GM23338 (cell line): ENCODE data around the gene NTM. TPM values are rescaled to one million over a fixed set of nuclear protein-coding genes. Genes with fewer than 3 reads are reported as not detected.

Source experiments
- ATAC-seq: fragments of 200-7000 bp; cut with Tn5 transposase; 3 replicates; pipeline ENCODE4 v1.9.1; 2020
- DNase-seq: peaks from one replicate; pipeline ENCODE4 v3.0.0-alpha.2; 2015; ENCODE audit warnings: low spot score
- H2AFZ ChIP-seq: fragments of 200-600 bp; sonication (generic); 2 replicates; pipeline ENCODE4 v1.8.0; 2016; ENCODE audit warnings: antibody characterized with exemption, mild to moderate bottlenecking, moderate library complexity
- H3F3A ChIP-seq: fragments of 200-600 bp; sonication (generic); replicated peaks from 2 replicates; pipeline ENCODE4 v1.8.0; 2017; ENCODE audit warnings: antibody characterized with exemption, mixed run types, low read depth
- H3K27ac ChIP-seq: fragments of 200-600 bp; sonication (generic); 2 replicates; pipeline ENCODE4 v1.6.1; 2016; ENCODE audit warnings: low read depth
- H3K27me3 ChIP-seq: fragments of 200-600 bp; sonication (generic); 2 replicates; pipeline ENCODE4 v1.8.0; 2016; ENCODE audit warnings: mild to moderate bottlenecking, mixed run types, moderate library complexity; ENCODE audit not compliant: insufficient read depth
- H3K36me3 ChIP-seq: fragments of 200-600 bp; sonication (generic); 2 replicates; pipeline ENCODE4 v1.8.0; 2016; ENCODE audit warnings: mild to moderate bottlenecking; ENCODE audit not compliant: insufficient read depth
- H3K4me1 ChIP-seq: fragments of 200-600 bp; sonication (generic); 2 replicates; pipeline ENCODE4 v1.8.0; 2016; ENCODE audit warnings: mild to moderate bottlenecking, moderate library complexity; ENCODE audit not compliant: insufficient read depth
- H3K4me2 ChIP-seq: fragments of 200-600 bp; sonication (generic); 2 replicates; pipeline ENCODE4 v1.7.1; 2017; ENCODE audit warnings: mixed run types
- H3K4me3 ChIP-seq: fragments of 200-600 bp; sonication (generic); 2 replicates; pipeline ENCODE4 v1.6.1; 2016; ENCODE audit warnings: mixed run types
- H3K79me2 ChIP-seq: fragments of 200-600 bp; sonication (generic); replicated peaks from 2 replicates; pipeline ENCODE4 v1.8.0; 2017; ENCODE audit warnings: mild to moderate bottlenecking; ENCODE audit not compliant: insufficient read depth
- H3K9me2 ChIP-seq: fragments of 200-600 bp; sonication (generic); 2 replicates; pipeline ENCODE4 v1.8.0; 2017; ENCODE audit not compliant: insufficient read depth
- H4K20me1 ChIP-seq: fragments of 200-600 bp; sonication (generic); replicated peaks from 2 replicates; pipeline ENCODE4 v1.8.0; 2017; ENCODE audit warnings: mild to moderate bottlenecking; ENCODE audit not compliant: insufficient read depth
- H3K27ac Mint-ChIP-seq: 2 replicates; pipeline ENCODE4 v1.8.0; 2020; ENCODE audit warnings: inconsistent platforms, mild to moderate bottlenecking, moderate library complexity, mixed read lengths
- H3K27me3 Mint-ChIP-seq: 3 replicates; pipeline ENCODE4 v1.8.0; 2022; ENCODE audit warnings: low read depth, mild to moderate bottlenecking, moderate library complexity, mixed read lengths, inconsistent platforms; ENCODE audit not compliant: insufficient read depth, poor library complexity
- H3K36me3 Mint-ChIP-seq: 3 replicates; pipeline ENCODE4 v1.8.0; 2021; ENCODE audit warnings: low read depth, mild to moderate bottlenecking, inconsistent platforms, moderate library complexity, mixed read lengths
- H3K4me1 Mint-ChIP-seq: 3 replicates; pipeline ENCODE4 v1.8.0; 2020; ENCODE audit warnings: mild to moderate bottlenecking, inconsistent platforms, mixed read lengths
- H3K4me3 Mint-ChIP-seq: 3 replicates; pipeline ENCODE4 v1.8.0; 2021; ENCODE audit warnings: moderate library complexity, mild to moderate bottlenecking, inconsistent platforms, mixed read lengths
- H3K9me3 Mint-ChIP-seq: 3 replicates; pipeline ENCODE4 v1.8.0; 2020; ENCODE audit warnings: moderate library complexity, mild to moderate bottlenecking, inconsistent platforms, mixed read lengths
- CREB1 ChIP-seq: fragments of 250-450 bp; sonication (Bioruptor Pico); IDR thresholded peaks from 2 replicates; pipeline ENCODE4 v1.5.0; 2020; ENCODE audit warnings: low read depth, mild to moderate bottlenecking, moderate library complexity
- ETS1 ChIP-seq: IDR thresholded peaks from 2 replicates; pipeline ENCODE4 v1.6.1; 2016; ENCODE audit warnings: antibody characterized with exemption
- EZH2 ChIP-seq: fragments of 200-600 bp; sonication (generic); IDR thresholded peaks from one replicate; pipeline ENCODE4 v1.8.0; 2017; ENCODE audit warnings: antibody characterized with exemption, mild to moderate bottlenecking, low read depth; ENCODE audit not compliant: unreplicated experiment
- EZH2phosphoT487 ChIP-seq: fragments of 200-600 bp; sonication (generic); IDR thresholded peaks from one replicate; pipeline ENCODE4 v1.8.1; 2018; ENCODE audit warnings: antibody characterized with exemption; ENCODE audit not compliant: unreplicated experiment
- NANOG ChIP-seq: IDR thresholded peaks from 2 replicates; pipeline ENCODE4 v1.6.1; 2016; ENCODE audit warnings: antibody characterized with exemption, borderline replicate concordance
- POLR2AphosphoS5 ChIP-seq: IDR thresholded peaks from 2 replicates; pipeline ENCODE4 v1.6.1; 2016; ENCODE audit warnings: antibody characterized with exemption, low read depth
- REST ChIP-seq: IDR thresholded peaks from one replicate; pipeline ENCODE4 v1.6.1; 2018; ENCODE audit warnings: antibody characterized with exemption; ENCODE audit not compliant: unreplicated experiment
- STAT1 ChIP-seq: IDR thresholded peaks from one replicate; pipeline ENCODE4 v1.6.1; 2016; ENCODE audit warnings: antibody characterized with exemption; ENCODE audit not compliant: unreplicated experiment
- ZNF114 ChIP-seq: fragments of 250-450 bp; sonication (Bioruptor Pico); IDR thresholded peaks from 2 replicates; pipeline ENCODE4 v1.5.0; 2020; ENCODE audit warnings: mild to moderate bottlenecking, moderate library complexity
- ZNF331 ChIP-seq: fragments of 250-450 bp; sonication (Bioruptor Pico); IDR thresholded peaks from 2 replicates; pipeline ENCODE4 v1.5.0; 2020; ENCODE audit warnings: low read depth, mild to moderate bottlenecking, moderate library complexity
- ZNF462 ChIP-seq: fragments of 250-450 bp; sonication (Bioruptor Pico); IDR thresholded peaks from 2 replicates; pipeline ENCODE4 v1.5.0; 2020; ENCODE audit warnings: mild to moderate bottlenecking, moderate library complexity
- polyA plus RNA-seq: library from polyadenylated mRNA; unstranded; fragments of >200 nt; fragmentation: Nextera tagmentation; extraction: Ambion mirVana; gene quantifications from 2 replicates; pipeline ENCODE4 v1.2.1, GENCODE V29; 2016
- total RNA-seq: library from RNA; depleted of rRNA; stranded (reverse); fragments of >200 nt; shearing (Covaris generic); gene quantifications from 2 replicates; pipeline ENCODE4 v1.2.3, GENCODE V29; 2014

The NTM gene
- total and polyA plus RNA-seq, 2 experiments from 2014 or later = 10.6 to 14.6 TPM

- Mint-ChIP-seq H3K4me1 (peaks cover 4% of the 10 kb centered on the region; the same call in 1 of the 3 replicates), H3K36me3 (no peaks in the 10 kb centered on the region), H3K9me3 (no peaks in the 10 kb centered on the region), H3K27ac (no peak overlapping the region), H3K4me3 (no peak overlapping the region), H3K27me3 (peaks cover 2% of the 10 kb centered on the region)
- no peaks in the 10 kb centered on the region for H3K27me3 ChIP-seq
- no peak for TF ChIP-seq REST
- no peak for TF ChIP-seq NANOG
- TF ChIP-seq EZH2 = no peak
- TF ChIP-seq ZNF114 (CRISPR knock-in tag) = no peak
- TF ChIP-seq ZNF462 = no peak
- TF ChIP-seq CREB1 (CRISPR knock-in tag) = no peak
- TF ChIP-seq EZH2phosphoT487 = no peak
- TF ChIP-seq ZNF331 (CRISPR knock-in tag) = no peak
- no peak for TF ChIP-seq POLR2AphosphoS5
- no peak for TF ChIP-seq ETS1
- TF ChIP-seq STAT1 = no peak
- H2AFZ ChIP-seq = no peak overlapping the region
- no peak overlapping the region for H3K27ac ChIP-seq
- DNase-seq (no peak), ATAC-seq (no peak)
- H3K4me2 ChIP-seq = no peak overlapping the region
- H3K79me2 ChIP-seq = no peaks in the 10 kb centered on the region
- H3K4me3 ChIP-seq = no peak overlapping the region
- H3K9me2 ChIP-seq = peaks cover 8% of the 10 kb centered on the region; the same call in 1 of the 2 replicates
- no peaks in the 10 kb centered on the region; the same call in none of the 2 replicates for H4K20me1 ChIP-seq
- H3K36me3 ChIP-seq = no peaks in the 10 kb centered on the region
- no peaks in the 10 kb centered on the region for H3F3A ChIP-seq
- H3K4me1 ChIP-seq = peaks cover 5% of the 10 kb centered on the region; the same call in 1 of the 2 replicates
Observed at GRCh38 chr11:131421066-131421855, 50.8 kb downstream of the NTM start.
